CD4-positive, alpha-beta T cell treated with Interleukin-4 for 1 hour (primary cell): ENCODE results near the gene FTO.
"Not testable (repeated sequence)": the region's sequence is repeated elsewhere in the genome, so short reads cannot be mapped to it uniquely, and the experiment has no call there.

Experiments used
- DNase-seq, 2 donors: peaks; one replicate each; pipeline ENCODE4 v3.0.0-alpha.2; 2020 to 2022

Gene FTO

GRCh38 chr16:53832896-53833544, 129.1 kb downstream of the FTO start:
- DNase-seq: no peak

GRCh38 chr16:53836142-53836541, 132.2 kb downstream of the FTO start:
- DNase-seq: no peak

- DNase-seq: no peak
Measured at GRCh38 chr16:53836680-53837079, 132.7 kb downstream of the FTO start.

GRCh38 chr16:53837426-53837825, 133.5 kb downstream of the FTO start:
- no peak for DNase-seq

- DNase-seq: no peak
Measured at GRCh38 chr16:53839150-53839549, 135.2 kb downstream of the FTO start.

- no peak for DNase-seq
Measured at GRCh38 chr16:53840456-53840855, 136.5 kb downstream of the FTO start.

GRCh38 chr16:53841884-53842283, 137.9 kb downstream of the FTO start:
- DNase-seq: no peak

GRCh38 chr16:53843084-53843483, 139.1 kb downstream of the FTO start:
- no peak for DNase-seq

GRCh38 chr16:53844804-53845203, 140.8 kb downstream of the FTO start:
- no peak for DNase-seq

GRCh38 chr16:53846549-53846948, 142.6 kb downstream of the FTO start:
- DNase-seq: not testable (repeated sequence)

- DNase-seq: no peak
Measured at GRCh38 chr16:53846971-53847370, 143.0 kb downstream of the FTO start.

- no peak for DNase-seq
Measured at GRCh38 chr16:53848277-53848942, 144.5 kb downstream of the FTO start.

GRCh38 chr16:53848950-53849349, 145.0 kb downstream of the FTO start:
- no peak for DNase-seq

- no peak for DNase-seq
Measured at GRCh38 chr16:53849585-53849984, 145.6 kb downstream of the FTO start.

- no peak for DNase-seq
Measured at GRCh38 chr16:53849994-53850393, 146.0 kb downstream of the FTO start.

- DNase-seq: no peak
Measured at GRCh38 chr16:53852678-53853077, 148.7 kb downstream of the FTO start.

GRCh38 chr16:53855056-53855455, 151.1 kb downstream of the FTO start:
- no peak for DNase-seq

GRCh38 chr16:53855511-53855910, 151.6 kb downstream of the FTO start:
- DNase-seq: no peak

GRCh38 chr16:53859995-53860540, 156.1 kb downstream of the FTO start:
- DNase-seq: no peak

GRCh38 chr16:53863861-53864260, 159.9 kb downstream of the FTO start:
- no peak for DNase-seq

GRCh38 chr16:53864819-53865493, 161.0 kb downstream of the FTO start:
- no peak for DNase-seq

- no peak for DNase-seq
Measured at GRCh38 chr16:53865494-53865863, 161.5 kb downstream of the FTO start.

- no peak for DNase-seq
Measured at GRCh38 chr16:53866520-53866919, 162.6 kb downstream of the FTO start.

GRCh38 chr16:53870831-53871230, 166.9 kb downstream of the FTO start:
- no peak for DNase-seq
